AG09309 (cell line): ENCODE data around the gene INTS3.

Experiments used
- DNase-seq: peaks from one replicate; pipeline ENCODE4 v3.0.0-alpha.2; 2010; ENCODE audit warnings: low read depth
- H3K4me3 ChIP-seq: 2 replicates; pipeline ENCODE4 v1.5.1; 2011; ENCODE audit warnings: mild to moderate bottlenecking, low read depth, low read length, moderate library complexity; ENCODE audit not compliant: control insufficient read depth
- TF ChIP-seq, protein P1 (sequence below): IDR thresholded peaks from 2 replicates; pipeline ENCODE4 v1.5.1; 2011; ENCODE audit warnings: mild to moderate bottlenecking, low read depth, low read length, inconsistent platforms; ENCODE audit not compliant: insufficient read depth, control insufficient read depth; ENCODE audit errors: missing control alignments

INTS3 gene

DNA sequence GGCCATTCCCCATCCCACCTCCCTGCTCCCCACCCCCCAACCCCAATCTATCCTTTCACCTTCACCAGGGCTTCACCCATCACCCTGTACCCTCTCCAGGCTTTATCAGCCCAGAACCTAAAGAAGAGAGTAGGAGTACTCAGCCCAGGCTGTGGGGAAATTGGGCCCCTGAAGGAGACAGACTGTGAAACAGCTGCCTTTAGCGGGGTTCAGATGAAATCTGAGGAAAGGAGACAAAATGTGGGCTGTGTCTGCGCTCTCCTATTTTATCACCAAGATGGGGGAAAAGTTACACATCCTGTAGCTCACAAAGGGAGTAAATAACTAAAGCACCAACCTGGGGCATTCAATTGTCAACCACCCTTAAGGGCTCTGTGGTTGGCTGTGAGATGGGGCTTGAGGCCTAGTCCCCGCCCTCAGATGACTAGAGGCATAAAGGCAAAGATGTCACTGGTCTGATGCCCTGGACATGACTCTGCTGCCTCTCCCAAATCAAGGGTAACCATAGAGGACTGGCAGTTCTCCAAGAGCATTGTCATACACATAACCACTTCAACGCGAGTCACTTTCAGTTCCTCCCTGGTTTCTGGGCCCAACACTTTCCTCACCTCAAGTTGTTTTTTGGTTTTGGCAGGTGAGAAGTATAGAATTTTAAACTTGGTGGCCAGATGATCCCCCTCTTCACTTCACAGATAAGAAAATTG lies 77.3 kb downstream of the INTS3 start:
- TF ChIP-seq, protein P1, sequence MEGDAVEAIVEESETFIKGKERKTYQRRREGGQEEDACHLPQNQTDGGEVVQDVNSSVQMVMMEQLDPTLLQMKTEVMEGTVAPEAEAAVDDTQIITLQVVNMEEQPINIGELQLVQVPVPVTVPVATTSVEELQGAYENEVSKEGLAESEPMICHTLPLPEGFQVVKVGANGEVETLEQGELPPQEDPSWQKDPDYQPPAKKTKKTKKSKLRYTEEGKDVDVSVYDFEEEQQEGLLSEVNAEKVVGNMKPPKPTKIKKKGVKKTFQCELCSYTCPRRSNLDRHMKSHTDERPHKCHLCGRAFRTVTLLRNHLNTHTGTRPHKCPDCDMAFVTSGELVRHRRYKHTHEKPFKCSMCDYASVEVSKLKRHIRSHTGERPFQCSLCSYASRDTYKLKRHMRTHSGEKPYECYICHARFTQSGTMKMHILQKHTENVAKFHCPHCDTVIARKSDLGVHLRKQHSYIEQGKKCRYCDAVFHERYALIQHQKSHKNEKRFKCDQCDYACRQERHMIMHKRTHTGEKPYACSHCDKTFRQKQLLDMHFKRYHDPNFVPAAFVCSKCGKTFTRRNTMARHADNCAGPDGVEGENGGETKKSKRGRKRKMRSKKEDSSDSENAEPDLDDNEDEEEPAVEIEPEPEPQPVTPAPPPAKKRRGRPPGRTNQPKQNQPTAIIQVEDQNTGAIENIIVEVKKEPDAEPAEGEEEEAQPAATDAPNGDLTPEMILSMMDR: no peak
- H3K4me3 ChIP-seq: no peak overlapping the region
- DNase-seq: peak; percentile 53

DNA sequence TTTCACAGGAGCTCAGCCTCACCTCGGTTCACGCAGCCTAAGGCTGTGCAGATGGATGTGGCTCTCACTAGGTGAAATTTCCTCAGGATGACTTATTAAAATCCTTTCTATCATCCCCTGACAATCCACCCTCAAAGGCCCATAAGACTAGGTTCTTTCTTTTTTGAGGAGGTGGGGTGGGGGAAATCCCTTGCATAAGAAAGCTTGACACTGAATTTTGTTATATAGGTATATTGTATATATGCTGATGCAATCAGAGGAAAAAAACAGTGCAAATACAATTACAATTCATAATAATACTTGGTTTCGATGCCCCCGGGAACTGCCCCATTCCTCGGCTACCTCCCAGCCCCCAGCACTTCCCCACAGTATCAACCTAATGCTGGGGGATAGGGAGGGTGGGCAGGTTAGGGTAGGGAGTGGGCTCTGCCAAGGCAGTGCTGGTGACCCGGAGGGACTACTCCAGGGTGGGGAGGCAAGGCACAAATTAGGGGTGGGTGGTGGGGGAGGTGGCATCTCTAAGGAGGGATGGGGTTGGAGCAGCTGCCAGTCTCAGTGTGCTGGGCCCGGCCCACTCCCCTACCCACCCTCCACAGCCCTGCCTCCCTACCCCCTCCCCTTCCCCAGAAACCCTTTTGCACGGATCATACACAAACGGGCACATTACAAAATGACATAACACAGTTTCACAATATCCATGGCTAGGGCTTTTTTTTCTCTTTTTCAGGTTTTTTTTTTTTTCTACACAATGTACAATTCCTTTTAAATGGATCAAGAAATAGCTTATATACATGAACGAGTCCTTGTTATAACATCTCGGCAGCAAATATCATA lies 78.3 kb downstream of the INTS3 start:
- TF ChIP-seq, protein P1: no peak
- no peak overlapping the region for H3K4me3 ChIP-seq
- DNase-seq: no peak

DNA sequence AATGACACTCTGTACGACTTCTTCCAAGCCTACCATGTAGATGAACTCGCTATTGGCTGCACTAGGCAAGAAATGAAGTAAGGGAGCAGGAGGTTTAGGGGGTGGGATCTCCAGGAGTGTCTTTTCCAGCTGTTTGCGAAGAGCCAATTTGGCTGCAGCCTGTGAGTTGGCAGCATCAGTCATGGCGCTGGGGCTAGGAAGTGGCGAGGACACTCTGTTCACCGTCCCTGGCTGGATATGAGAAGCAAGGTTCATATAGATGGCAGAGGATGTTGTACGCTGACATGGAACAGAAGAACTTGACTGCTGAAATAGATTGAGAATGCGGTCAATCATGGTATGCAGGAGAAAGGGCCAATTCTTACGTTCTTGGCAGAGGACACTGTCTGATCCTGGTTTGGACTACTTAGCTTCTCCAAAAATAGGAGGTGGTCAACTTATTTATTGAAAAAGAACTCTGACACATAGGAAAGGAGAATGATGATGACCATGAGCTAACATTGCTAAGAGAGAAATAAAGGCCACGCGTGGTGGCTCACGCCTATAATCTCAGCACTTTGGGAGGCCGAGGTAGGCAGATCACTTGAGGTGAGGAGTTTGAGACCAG lies 88.5 kb downstream of the INTS3 start:
- H3K4me3 ChIP-seq: no peak overlapping the region
- TF ChIP-seq, protein P1: no peak
- DNase-seq: no peak

DNA sequence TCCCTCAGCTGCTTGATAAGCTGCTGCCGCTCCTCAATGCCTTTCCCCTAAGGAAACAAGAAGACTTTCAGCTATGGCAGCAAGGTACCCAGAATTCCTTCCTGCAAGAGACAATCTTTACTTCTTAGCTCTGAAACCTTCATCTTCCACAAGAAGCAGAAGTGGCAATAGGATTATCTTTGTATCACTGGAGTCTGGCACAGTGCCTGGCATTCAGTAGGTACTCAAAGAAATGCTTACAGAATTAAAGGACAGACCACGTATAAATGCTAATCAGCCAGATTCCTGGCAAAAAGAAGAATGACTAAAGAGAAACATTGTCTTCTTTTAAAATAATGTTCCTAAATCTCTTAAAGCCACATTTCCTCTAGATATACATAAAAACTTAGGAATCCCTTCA lies 91.0 kb downstream of the INTS3 start:
- TF ChIP-seq, protein P1: no peak
- no peak overlapping the region for H3K4me3 ChIP-seq

More for the DNA sequence above, 91.0 kb downstream of the INTS3 start:
- DNase-seq: no peak
